Lower lobe of right lung (tissue), 2 donors: ENCODE results near the gene NRXN3. TPM values are rescaled to one million over a fixed set of nuclear protein-coding genes. Genes with fewer than 3 reads are reported as not detected.

Source experiments
- ATAC-seq, 2 donors: fragments of 200-7000 bp; cut with Tn5 transposase; one replicate each; pipeline ENCODE4 v1.9.1; 2020 to 2022; ENCODE audit warnings: mild to moderate bottlenecking in 2 of 2, moderate library complexity in 2 of 2
- DNase-seq: peaks from one replicate; pipeline ENCODE4 v3.0.0-alpha.2; 2020
- H3K27ac ChIP-seq: fragments of 200-600 bp; one replicate; pipeline ENCODE4 v1.8.0; 2022
- H3K27me3 ChIP-seq: fragments of 200-600 bp; one replicate; pipeline ENCODE4 v1.8.0; 2022; ENCODE audit warnings: low read depth
- H3K36me3 ChIP-seq: fragments of 200-600 bp; one replicate; pipeline ENCODE4 v1.8.0; 2022; ENCODE audit warnings: mild to moderate bottlenecking
- H3K4me1 ChIP-seq: fragments of 200-600 bp; one replicate; pipeline ENCODE4 v1.8.0; 2022
- H3K4me3 ChIP-seq: fragments of 200-600 bp; one replicate; pipeline ENCODE4 v1.8.0; 2022; ENCODE audit warnings: mild to moderate bottlenecking
- H3K9me3 ChIP-seq: fragments of 200-600 bp; one replicate; pipeline ENCODE4 v1.8.0; 2022
- intact Hi-C: fragments of 100-400 bp; cut with DNase I; formaldehyde crosslinking; loops from one replicate; pipeline ENCODE4 v1.11.0; 2022
- total RNA-seq: library from RNA; stranded (reverse); fragmentation: NEBNext Ultra II Directional; extraction: Animal tissue kit (Norgen Biotek cat#: 25700); gene quantifications from one replicate; pipeline ENCODE4 v1.2.1, GENCODE V29; 2021
- TF ChIP-seq, protein P1 (sequence below): fragments of 200-600 bp; IDR thresholded peaks from one replicate; pipeline ENCODE4 v1.8.0; 2022; ENCODE audit warnings: antibody characterized with exemption, mild to moderate bottlenecking
- donor health status: DM: no; HTN: yes; CAD: no; lungs with severe emphysema.

The NRXN3 gene
- total RNA-seq, 1 donor from 2014 or later = 9.0 TPM

DNA sequence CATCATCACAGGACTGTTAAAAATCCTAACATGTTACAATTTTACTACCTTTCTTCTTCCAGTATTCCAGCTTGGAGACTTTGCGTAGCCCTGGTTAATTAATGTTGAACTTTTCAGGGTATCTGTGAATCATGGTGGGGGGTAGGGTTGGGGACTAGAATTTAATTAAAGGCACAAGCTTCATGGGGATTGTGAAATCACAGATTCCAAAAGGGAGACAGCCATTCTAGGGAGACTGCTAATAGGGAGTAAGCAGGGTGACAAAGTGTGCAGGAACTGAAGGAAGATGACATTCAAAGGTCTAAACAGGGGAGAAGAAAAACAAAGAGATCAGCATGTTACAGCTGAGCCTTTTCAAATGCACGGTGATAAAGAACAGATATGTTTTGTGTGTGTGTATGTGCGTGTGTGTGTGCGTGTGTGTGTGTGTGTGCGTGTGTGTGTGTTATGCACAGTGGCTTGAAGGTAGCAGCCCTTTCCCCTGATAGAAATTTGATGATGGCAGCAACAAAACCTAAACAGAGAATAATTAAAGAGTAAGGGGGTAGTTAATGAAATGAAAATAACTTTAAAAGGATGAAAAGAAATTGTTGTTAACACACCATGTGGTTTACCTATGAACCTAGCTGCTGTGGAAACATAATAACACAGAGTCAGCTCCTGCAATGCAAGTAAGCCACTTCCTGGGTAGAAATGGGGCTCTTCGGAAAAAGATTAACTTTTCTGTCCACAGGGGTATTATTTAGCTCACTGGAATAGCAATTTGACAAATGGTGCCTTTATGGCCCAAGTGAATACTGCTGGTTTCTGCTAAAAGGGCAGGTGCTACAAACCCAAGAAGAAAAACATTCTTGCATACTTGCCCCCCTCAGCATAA lies 1459.5 kb downstream of the NRXN3 start:
- Histone ChIP-seq H3K27ac (no peak overlapping the region), H3K9me3 (no peaks in the 10 kb centered on the region), H3K4me1 (no peaks in the 10 kb centered on the region), H3K36me3 (no peaks in the 10 kb centered on the region), H3K27me3 (no peaks in the 10 kb centered on the region), H3K4me3 (no peak overlapping the region)
- TF ChIP-seq, protein P1, sequence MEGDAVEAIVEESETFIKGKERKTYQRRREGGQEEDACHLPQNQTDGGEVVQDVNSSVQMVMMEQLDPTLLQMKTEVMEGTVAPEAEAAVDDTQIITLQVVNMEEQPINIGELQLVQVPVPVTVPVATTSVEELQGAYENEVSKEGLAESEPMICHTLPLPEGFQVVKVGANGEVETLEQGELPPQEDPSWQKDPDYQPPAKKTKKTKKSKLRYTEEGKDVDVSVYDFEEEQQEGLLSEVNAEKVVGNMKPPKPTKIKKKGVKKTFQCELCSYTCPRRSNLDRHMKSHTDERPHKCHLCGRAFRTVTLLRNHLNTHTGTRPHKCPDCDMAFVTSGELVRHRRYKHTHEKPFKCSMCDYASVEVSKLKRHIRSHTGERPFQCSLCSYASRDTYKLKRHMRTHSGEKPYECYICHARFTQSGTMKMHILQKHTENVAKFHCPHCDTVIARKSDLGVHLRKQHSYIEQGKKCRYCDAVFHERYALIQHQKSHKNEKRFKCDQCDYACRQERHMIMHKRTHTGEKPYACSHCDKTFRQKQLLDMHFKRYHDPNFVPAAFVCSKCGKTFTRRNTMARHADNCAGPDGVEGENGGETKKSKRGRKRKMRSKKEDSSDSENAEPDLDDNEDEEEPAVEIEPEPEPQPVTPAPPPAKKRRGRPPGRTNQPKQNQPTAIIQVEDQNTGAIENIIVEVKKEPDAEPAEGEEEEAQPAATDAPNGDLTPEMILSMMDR = no peak
- ATAC-seq = no peak
- DNase-seq = no peak
- intact Hi-C loops = no loop called here

DNA sequence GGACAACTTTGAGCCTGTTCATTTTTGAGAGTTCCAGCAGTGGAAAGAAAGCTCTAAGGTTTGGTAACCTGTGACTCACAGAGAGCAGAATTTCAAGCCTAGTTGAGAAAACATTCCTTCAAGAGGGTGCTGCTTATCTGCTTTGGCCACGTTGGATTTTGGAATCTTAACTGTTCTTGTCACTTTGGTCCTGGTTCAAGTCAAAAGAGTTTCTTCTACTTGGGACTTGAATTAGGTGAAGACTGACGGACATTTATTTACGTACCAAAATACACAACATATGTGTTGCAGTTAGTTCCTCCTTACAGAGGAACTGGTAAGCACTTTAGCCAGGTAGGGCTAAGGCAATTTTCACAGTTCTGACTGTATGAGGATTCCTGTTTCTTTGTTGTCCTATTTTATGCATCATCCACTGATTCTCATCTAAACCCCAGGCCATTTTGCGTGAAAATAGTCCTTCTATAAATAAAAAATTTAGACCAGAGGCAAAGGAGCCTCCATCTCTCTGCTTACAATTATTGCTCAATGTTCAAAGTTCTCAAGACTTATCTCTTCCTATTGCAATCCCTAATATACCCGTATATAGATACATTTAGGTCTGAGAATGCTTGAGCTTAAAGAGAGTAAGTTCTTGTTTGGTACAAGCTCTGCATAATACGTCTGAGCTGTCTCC lies 1460.3 kb downstream of the NRXN3 start:
- Histone ChIP-seq H3K27ac (no peak overlapping the region), H3K4me3 (no peak overlapping the region), H3K36me3 (no peaks in the 10 kb centered on the region), H3K9me3 (no peaks in the 10 kb centered on the region), H3K4me1 (no peaks in the 10 kb centered on the region), H3K27me3 (no peaks in the 10 kb centered on the region)
- ATAC-seq (peak in 1 of 2 donors; percentile 46), DNase-seq (no peak)
- TF ChIP-seq, protein P1 = no peak
- intact Hi-C loops = no loop called here

DNA sequence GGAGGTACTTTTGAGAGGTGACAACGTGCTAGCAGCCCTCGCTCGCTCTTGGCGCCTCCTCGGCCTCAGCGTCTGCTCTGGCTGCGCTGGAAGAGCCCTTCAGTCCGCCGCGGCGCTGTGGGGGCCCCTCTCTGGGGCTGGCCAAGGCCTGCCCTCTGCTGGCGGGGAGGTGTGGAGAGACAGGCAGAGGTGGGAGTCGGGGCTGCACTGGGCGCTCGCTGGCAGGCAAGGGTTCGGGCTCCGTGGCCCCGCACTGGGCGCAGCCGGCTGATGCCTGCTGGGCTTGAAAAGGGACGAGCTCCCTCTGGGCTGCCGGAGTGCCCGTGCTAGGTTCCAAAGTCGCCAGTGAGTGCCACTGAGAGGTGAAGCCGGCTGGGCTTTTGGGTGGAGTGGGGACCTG lies 1461.1 kb downstream of the NRXN3 start:
- TF ChIP-seq, protein P1 = no peak
- Histone ChIP-seq H3K4me3 (no peak overlapping the region), H3K27ac (no peak overlapping the region), H3K4me1 (no peaks in the 10 kb centered on the region), H3K36me3 (no peaks in the 10 kb centered on the region), H3K27me3 (no peaks in the 10 kb centered on the region), H3K9me3 (no peaks in the 10 kb centered on the region)
- ATAC-seq = no peak
- intact Hi-C loops = no loop called here
- DNase-seq = no peak

DNA sequence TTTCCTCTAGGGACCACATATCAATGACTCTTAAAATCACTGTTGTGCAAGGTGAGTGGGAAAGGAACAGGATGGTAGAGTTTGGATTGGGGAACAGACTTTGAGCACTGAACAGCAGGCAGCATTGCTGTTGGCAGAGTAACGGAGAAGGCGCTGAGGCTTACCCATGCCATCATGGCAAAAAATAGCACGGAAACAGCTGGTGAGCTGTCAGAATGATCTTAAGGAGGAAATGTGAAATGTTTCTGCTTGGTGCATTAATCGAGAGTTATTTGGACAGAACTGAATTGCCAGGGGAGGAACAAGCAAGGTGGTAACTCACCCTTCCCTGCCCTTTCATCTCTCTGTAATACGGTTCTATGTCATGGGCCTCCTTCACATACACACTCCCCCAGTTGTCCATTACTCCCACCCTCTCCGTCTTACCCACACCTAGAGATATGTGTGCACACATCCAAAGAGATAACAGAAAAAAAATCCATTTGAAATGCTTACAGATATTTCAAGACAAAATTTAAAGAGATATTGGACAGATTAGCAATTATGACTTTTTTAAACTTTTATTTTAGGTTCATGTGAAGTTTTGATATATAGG lies 1468.6 kb downstream of the NRXN3 start:
- DNase-seq (no peak), ATAC-seq (no peak)
- intact Hi-C loops = no loop called here
- no peaks in the 10 kb centered on the region for H3K27me3 ChIP-seq
- no peaks in the 10 kb centered on the region for H3K4me1 ChIP-seq
- H3K27ac ChIP-seq = no peak overlapping the region
- TF ChIP-seq, protein P1 = no peak
- H3K36me3 ChIP-seq = no peaks in the 10 kb centered on the region
- no peak overlapping the region for H3K4me3 ChIP-seq
- no peaks in the 10 kb centered on the region for H3K9me3 ChIP-seq

DNA sequence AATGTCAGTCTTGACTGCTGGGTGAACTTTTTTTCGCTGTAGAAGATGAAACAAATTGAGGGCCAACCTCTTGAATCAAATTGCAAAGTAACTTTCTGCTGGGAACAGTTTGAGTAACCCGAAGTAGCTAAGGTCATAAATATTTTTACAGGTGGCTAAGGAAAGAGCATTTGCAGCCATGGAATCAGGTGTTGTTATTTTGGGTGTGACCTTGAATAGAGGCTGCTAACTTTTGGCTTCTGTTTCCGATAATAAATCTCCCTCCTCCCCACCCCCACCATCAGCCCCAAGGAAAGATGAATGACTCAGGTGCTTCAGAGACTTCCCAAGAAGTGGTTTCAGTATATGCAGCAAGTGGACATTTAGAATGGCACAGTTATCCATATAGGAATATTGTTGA lies 1469.4 kb downstream of the NRXN3 start:
- Histone ChIP-seq H3K27ac (no peak overlapping the region), H3K36me3 (no peaks in the 10 kb centered on the region), H3K27me3 (no peaks in the 10 kb centered on the region), H3K4me3 (no peak overlapping the region), H3K4me1 (no peaks in the 10 kb centered on the region), H3K9me3 (no peaks in the 10 kb centered on the region)
- ATAC-seq (no peak), DNase-seq (no peak)
- TF ChIP-seq, protein P1 = no peak
- intact Hi-C loops = no loop called here
